CD4-positive, alpha-beta T cell treated with Interleukin-17A for 4 hours (primary cell): Measurements from ENCODE around the gene ARHGEF28.

Source experiments
- DNase-seq: peaks from one replicate; pipeline ENCODE4 v3.0.0-alpha.2; 2020; ENCODE audit warnings: mixed read lengths

ARHGEF28 gene

DNA sequence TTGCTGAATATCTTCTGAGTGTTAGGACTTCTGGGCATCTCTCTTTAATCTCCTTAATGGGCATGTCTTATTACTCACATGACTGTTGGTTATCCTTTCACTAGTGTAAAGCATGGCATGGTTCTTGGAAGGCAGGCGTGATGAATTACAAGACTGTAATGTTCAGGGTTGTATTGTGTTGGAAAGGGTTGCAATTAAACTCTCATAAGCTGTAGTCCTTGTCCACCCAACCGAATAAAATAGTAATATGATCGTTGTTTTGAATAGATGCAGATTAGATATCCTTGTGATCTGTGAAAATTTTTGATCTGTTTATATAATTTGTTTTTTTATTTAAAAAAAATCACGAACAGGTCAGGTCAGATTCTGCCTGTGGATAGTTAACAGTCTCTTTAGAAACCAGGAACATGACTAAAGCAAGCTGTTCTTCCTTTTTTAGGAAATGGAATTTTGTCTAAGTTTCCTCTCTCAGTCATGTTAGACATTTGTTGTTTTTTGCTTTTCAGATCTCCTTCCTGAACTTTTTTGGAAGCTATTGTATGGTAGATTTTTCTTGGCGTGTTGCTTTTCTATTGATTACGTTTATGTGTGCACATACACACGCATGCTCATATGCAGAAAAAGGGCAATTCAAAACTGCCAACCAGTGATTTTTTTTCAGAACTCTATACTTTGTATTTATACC lies 121.8 kb downstream of the ARHGEF28 start:
- DNase-seq, result no peak

DNA sequence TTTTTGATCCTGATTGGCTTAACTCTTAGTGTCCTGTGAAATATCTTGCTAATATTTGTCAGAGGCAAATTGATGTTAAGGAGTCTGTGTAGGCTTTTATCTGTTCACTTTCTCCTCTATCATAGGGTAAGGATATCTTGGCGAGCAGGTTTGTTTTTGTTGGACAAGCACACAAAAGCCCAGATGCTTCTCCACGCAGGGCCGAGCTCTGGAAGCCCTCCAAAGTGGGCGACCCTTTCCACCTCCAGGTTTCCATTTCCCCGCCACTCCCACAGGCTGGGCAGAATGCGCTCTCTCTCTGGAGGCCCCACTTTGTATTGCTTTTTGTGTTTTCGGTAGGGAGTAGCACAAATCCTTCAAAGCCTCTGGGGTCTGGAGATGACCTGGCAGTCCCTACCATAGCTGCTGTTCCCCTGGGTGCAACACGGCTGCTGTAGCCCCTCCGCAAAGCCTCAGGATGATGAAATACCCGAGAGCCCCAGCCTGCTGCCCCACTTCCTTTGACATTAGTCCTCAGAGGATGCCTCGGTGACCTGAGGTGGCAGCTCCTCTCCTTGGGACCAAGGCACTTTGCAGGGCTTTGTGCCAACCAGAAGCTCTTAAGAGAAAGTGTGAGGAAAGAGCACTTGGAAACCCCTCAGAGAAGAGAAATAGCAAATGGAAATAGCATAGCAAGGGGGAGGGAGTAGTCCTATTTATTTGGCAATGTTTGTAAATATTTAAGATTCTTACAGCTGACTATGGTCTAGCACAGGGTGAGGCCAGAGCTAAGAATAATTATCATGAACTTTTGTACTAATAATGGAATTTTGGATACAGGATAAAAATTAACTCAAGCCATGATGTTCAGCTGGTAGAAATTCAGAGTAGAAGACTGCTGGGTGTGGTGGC lies 122.8 kb downstream of the ARHGEF28 start:
- DNase-seq, result no peak

DNA sequence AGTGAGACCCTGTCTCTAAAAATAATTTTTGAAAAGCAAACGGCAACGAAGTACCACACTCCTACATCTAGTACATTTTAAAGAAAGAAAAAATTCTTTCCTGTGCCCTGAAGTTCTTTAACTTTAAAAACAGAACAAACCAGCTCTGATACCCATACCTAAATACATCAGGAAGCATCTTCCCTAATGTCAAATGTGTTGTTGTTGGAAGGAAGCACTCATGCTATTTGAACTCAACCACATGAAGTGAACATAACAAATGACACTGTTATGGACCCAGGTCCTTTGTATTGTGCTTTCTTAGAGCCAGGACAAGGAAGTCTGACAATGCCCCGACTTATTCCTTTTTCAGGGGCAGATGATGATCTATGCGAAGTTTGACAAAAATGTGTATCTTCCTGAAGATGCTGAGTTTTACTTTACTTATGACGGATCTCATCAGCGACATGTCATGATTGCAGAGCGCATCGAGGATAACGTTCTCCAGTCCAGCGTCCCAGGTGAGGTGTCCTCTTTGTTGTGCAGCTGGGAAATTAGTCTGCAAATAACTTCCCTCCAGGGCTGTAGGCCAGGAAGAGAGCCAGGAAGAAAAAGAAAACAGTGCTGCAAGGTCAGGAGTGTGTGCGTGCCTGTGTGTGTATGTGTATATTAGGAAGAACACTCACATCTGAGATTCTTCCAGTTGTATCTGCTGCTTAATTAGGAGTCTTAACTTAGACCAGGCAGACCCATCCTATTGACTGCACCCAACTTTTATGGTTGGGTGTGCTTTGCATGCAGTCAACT lies 123.7 kb downstream of the ARHGEF28 start:
- DNase-seq, result no peak

DNA sequence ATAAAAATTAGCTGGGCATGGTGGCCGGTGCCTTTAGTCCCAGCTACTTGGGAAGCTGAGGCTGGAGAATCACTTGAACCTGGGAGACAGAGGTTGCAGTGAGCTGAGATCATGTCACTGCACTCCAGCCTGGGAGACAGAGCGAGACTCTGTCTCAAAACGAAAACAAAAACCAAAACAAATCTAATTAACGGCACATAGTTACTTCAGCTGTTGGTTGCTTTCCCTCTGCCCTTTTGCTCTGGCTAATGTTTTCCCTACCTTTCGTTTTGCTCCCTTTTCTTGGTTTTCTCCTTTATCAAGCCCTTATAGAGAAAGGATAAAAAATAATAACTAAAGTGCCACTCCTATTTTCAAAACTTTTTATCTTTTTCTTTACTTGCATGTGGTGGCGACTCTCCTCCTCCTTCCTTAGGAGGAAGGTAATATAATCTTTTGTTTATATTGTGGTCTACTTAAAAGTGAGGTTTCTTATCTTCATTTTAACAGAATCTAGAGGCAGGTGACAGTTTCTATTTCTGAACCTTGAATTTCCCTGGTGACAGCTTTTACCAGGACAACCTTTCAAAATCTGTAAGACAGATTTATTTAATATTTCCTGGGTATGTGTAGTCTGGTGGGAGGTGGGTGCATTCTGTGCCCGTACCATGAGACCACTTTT lies 125.4 kb downstream of the ARHGEF28 start:
- DNase-seq, result no peak

DNA sequence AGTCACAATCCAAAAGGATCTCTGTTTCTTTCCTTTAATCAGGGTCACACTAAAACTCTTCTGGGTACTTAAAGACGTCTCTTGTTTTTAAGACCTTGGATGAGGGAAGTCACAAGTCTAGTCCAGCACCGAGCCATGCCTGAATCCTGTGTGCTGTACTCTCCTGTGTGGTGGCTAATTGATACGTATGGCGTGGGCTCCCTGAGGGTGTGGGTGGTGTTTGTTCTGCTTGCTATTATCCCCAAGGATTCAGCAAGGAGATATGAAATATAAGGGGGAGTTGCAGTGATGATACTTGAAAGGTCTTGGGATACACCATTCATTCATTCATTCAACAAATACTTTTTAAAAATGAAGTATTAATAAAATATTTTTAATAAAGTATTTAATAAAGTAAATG lies 128.3 kb downstream of the ARHGEF28 start:
- no peak for DNase-seq

DNA sequence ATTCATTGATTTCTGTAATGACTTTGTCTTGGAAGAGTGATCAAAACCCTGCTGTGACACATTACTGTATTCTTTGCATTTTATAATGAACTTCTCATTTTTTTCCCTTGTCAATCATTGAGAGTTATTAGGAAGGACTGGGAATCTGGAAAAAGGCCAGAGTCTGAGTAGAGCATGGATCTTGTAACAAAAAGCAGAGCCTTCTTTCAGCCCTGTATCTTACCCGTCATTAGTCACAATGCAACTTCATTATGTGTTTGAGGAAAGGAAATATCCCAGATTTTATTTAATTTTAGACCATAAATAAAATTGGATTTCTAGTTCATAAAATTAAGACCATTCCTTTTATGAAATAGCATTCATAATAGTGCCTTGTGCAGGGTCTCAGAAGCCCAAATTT lies 131.4 kb downstream of the ARHGEF28 start:
- DNase-seq, result no peak

DNA sequence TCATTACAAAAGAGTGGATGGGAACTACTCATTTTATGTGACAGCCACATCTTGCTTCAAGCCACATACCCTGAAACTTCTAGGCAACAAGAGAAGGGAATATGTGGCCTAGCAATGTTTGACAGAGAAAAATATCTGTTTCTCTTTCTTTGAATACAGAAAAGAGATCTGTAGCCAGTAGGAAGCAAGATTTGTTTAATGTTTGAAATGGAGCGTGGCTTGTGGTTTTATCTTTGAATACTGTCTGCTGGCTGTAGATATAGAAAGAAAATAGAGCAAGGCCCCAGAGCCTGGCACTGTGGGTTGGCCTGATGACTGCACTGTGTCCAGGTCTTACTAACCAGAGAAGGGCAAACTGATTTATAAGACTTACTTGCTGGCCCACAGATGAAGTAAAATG lies 133.8 kb downstream of the ARHGEF28 start:
- no peak for DNase-seq

DNA sequence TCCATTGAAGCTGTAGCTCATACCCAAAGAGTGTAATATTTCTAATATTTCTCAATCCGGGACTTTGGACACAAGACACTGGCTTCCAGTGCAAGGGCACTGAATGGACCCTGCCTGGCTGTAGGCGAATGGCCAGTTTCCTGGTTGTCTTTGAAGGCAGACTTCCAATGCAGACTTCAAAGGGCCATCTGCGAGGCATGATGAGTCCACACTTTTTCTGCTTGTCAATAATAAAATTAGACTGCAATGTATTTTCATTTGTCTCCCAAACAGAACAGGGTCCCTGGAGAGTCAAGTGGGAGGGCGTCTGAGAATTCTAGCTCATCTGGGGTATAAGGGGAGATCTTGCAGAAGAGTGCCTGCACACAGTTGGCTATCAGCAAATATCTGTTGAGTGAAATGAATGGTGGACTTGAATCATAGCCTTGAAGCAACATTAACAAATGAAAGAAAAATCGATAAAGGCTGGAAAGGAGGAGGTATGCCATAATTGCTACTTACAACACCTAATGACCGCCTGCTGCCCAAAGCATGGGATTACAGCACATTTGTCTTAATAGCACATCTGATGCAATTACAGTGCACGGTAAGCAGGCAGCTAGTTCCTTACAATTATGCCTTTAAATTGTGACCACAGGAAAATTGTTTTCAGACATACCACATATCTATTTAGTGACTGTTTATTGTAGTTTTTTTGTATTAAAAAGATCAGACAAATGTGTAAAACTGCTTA lies 137.5 kb downstream of the ARHGEF28 start:
- no peak for DNase-seq

DNA sequence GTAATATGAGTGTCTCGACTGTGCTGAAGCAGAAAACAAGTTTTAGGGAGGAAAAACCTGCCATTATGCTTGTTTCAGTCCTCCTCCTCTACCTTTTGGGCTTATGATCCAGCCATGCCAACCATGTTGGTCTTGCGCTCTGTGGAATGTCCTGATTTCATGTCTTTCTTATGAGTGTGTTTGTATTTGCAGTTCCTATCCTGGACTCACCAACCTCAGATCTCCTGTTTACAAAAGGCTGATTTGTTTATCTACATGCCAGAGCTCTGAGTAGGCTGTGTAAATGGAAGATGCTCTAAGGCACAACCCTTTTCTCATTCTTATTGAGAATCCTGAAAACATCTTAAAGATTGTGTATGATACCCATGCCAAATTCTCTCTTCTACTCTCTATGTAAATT lies 138.6 kb downstream of the ARHGEF28 start:
- DNase-seq, result no peak

DNA sequence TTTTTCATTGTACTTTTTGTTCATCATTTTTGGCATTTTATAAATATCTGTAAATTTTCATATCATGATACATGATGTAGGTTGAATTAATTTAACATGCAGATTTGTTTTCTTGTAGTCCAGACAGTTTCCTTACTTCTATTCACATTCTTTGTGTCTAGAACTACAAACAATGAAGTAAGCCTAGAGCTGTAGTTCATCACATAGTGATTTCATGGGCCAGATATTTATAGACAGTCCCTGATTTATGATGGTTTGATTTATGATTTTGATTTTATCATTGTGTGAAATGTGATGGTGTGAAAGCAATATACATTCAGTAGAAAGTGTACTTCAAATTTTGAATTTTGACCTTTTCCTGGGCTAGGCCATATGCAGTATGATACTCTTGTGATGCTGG lies 139.0 kb downstream of the ARHGEF28 start:
- DNase-seq, result no peak

DNA sequence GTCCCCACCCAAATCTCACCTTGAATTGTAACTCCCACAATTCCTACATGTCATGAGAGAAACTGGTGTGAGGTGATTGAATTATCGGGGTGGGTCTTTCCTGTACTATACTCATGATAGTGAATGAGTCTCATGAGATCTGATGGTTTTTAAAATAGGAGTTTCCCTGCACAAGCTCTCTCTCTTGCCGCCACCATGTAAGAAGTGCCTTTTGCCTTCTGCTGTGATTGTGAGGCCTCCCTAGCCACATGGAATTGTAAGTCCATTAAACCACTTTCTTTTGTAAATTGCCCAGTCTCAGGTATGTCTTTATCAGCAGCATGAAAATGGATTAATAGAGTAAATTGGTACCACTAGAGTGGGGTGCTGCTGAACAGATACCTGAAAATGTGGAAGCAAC lies 140.9 kb downstream of the ARHGEF28 start:
- DNase-seq, result no peak

DNA sequence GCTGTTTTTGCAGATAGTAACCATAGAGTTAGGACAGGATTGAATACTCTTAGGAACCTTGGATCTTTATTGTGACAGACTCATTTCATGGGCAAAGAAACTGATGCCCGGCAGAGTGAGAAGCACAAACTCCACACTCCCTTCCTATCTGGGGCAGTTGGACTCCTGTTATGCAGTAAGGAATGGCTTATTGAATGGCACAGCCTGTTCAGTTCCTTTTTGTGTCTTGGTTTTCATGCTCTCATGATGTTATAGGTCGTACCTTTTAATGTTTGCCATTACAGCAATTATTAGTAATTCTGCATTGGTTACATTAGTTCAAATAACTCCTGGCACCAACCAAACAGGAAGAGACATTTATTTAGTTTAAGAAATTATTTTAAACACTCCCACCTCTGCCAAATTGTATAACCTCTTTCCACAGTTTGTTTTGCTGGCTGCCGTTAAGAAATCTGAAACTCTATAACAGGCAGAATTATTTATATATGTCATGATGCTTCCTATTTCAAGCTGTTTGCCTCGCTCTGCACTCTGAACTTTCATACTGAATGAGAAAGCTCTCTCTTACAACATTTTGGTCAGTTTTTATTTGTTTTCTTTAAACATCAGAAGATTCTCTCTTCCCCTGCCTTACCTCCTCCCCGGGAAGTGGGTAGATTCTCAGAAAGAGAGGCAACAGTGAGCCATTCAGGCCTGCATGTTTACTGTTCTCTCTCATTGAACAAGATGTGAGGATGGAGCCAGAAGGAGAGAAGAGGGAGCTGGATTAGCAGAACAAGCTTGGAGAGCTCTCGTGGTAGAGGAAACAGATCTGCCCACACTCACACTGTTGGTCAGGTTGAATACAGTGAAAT lies 144.4 kb downstream of the ARHGEF28 start:
- no peak for DNase-seq

DNA sequence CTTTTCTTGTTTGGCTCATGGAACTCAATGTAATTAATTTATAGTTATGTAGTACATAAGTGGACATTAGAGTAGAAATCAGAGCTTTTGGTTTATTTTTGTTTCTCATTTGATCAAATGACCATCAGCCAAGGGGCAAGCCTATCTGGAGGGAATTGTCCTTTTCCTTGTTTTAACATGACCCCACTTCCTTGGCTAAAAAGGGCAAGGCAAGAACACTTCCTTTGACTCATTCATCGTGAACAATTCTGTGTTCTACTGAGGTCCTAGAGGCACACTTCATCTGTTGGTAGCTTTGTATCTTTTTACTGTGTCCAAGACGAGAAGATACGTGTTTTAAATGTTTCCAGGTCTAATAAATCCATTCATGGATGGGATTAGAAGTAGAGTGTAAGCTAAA lies 148.9 kb downstream of the ARHGEF28 start:
- no peak for DNase-seq

DNA sequence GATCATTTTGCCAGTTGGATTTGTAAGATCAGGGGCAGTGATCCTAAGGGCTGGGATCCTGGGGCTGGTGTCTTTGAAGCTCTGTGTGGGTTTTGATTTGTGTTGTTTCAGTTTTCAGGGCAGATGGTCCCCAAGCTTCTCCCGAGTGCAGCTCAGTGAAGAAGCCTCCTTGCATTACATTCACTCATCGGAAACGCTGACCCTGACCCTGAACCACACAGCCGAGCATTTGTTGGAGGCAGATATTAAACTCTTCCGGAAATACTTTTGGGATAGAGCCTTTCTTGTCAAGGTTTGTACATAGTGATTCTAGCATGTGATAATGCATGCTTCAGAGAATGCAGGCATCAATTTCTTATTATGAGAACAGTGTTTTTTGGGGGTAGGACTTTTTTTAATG lies 150.4 kb downstream of the ARHGEF28 start:
- no peak for DNase-seq

DNA sequence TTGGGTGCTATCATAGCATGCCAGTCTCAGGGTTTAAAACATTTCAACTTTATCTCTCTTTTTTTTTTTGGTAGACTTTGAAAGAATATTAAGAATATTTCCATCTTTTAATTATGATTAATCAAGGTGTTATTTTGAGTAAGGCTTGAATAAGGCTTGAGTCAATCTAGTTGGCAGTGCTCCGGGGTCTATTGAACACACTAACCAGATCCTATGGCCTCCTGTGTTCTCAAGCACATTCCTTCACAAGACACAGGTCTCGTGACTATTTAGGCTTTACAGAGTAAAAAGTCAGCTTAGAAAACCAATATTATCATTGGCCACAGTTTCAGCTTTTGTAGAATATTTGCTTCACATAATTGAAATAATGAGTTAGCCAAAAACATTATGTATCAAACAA lies 151.2 kb downstream of the ARHGEF28 start:
- no peak for DNase-seq

DNA sequence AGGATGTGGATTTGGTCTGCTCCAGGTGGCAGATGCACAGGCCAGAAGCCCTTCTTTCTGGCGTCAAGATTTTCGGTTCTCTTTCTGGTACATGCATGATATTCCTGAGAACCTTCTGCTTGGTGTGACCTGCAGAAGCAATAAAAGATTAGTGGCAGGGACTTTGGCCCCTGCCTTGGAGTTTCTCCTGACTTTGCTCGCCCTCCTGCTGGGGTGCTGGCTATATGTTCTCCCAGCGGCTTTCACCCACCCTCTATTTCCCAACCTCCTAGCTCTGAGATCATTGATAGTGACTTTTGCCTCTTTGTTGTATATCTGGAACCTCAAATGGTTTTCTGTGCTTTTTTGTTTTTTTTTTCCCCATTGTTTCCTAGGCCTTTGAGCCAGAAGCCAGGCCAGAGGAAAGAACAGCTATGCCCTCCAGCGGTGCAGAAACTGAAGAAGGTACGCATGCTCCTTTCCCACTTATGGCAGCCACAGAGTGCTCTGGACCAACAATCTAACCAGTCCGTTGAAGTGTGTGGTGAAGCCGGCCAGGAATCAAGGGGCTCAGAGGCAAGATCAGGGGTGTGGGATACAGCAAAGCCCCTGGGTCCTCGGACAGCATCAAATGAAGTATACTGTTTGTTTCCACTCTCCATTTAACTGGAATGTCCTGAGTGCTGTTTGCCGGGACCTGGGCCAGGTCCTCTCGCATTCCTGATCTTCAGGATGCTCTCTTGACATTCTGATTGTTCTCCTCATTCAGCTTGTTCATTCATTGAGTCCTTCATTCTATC lies 154.5 kb downstream of the ARHGEF28 start:
- no peak for DNase-seq

DNA sequence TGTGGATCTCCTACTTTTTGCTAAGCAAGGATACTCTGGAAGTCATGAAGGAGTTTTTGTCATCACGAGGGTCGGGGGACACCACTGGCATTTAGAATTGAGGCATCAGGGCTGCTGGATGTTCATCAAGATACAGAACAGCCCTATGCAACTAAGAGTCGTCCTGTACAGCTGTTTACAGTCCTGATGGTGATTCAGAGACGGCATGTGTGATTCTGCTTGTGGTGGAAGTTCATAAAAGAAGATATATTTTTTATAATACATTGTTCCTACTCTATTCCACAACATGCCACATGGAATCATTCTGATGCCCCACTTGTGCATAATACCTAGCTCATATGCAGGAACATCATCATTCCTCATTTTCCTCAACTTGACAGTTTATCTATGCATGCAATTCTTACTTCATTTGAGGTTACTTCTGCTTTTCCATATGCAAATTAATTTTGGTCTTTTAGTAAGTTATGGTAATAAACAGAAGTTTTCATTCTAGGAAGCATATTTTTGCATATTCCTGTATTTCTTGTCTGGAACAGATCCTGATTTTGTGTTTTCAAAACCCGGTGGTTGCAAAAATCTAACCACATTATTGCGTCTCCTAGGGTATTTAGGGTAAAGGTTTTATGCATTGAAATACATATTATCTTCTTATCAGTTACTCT lies 155.2 kb downstream of the ARHGEF28 start:
- no peak for DNase-seq

DNA sequence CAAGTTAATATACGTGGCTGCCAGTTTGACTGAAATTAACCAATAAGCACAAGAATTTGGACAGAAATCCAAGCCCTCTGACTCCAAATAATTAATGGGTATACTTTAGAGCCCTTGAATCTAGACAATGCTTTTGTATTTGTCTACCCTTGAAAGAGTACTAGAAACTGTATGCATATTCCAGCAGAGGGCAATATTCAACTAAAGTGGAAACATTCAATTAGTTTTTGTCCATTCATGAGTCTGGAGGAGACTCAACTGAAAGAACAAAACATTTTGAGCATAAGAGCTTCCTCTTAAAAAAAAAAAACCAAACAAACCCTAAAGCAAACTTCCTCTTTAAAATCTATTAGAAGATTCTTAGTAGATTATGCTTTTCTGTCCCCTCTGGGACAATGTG lies 157.8 kb downstream of the ARHGEF28 start:
- no peak for DNase-seq

DNA sequence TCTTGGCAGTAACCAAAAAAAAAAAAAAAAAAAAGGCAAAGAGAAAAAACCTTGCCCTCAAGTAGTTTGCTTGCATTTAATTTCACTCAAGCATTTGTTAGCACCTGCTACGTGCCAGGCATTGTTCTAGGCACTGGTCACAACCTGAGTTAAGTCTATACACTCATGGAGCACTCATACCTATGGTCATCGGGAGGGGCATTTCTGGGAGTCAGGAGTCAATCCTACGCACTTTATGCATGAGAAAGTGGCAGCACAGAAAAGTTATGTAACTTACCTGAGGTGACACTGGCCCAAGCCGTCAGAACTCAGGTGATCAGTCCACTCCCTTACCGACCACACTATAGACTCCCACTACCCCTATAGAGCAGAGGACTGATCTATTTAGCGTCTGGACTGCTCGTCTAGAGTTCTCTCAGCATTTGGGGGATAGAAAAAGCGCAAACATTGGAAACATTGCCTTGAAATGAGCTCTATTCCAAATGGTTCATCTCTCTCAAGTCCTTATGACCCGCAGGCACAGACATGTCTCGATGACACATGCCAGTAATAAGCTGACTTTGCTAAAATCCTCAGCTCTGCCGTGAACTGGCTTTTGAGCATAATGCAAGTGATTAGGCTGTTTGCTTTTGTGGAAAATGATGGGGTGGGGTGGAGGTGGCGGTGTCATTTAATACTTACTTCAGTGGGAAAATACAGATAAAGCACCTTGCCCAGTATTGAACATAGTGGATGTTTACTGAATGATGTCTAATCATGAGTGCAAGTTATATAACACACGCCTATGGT lies 160.2 kb downstream of the ARHGEF28 start:
- no peak for DNase-seq
